ENCODE results near the gene PYY. TPM values are rescaled to one million over a fixed set of nuclear protein-coding genes. Genes with fewer than 3 reads are reported as not detected.
"Not testable (repeated sequence)": the region's sequence is repeated elsewhere in the genome, so short reads cannot be mapped to it uniquely, and the experiment has no call there.

PYY gene
- total RNA-seq, 1 donor from 2014 or later = not detected

DNA sequence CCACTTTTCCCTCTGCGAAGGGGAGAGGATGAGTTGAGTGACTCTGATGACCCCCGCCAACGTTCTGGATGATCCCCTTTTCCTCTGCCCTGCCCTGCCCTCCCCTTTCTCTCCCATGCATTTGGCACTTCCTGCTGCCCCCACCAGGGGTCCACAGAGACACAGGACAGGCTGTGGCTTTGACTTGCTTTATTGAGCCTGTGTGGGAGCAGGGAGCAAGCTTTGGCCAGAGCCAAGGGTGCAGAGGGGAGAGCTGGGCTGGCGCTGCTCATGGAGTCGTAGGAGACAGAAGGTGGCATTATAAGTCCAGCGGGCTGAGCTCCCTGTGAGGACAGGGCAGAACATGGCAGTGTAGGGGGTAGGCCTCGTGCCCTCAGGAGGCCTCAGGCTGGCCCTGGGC lies 13.1 kb downstream of the PYY start:
- Histone ChIP-seq H3K4me3 (no peak overlapping the region), H3K9me3 (no peaks in the 10 kb centered on the region), H3K36me3 (no peaks in the 10 kb centered on the region), H3K4me1 (peaks cover 11% of the 10 kb centered on the region), H3K27ac (no peak overlapping the region), H3K27me3 (no peaks in the 10 kb centered on the region)
- TF ChIP-seq POLR2A (IDR thresholded peaks at IDR 0.05) = no peak
- TF ChIP-seq POLR2AphosphoS5 (IDR thresholded peaks at IDR 0.05; ENCODE audit: insufficient read depth in 1 of 2, low read depth in 1 of 2) = no peak
- TF ChIP-seq, protein P1, sequence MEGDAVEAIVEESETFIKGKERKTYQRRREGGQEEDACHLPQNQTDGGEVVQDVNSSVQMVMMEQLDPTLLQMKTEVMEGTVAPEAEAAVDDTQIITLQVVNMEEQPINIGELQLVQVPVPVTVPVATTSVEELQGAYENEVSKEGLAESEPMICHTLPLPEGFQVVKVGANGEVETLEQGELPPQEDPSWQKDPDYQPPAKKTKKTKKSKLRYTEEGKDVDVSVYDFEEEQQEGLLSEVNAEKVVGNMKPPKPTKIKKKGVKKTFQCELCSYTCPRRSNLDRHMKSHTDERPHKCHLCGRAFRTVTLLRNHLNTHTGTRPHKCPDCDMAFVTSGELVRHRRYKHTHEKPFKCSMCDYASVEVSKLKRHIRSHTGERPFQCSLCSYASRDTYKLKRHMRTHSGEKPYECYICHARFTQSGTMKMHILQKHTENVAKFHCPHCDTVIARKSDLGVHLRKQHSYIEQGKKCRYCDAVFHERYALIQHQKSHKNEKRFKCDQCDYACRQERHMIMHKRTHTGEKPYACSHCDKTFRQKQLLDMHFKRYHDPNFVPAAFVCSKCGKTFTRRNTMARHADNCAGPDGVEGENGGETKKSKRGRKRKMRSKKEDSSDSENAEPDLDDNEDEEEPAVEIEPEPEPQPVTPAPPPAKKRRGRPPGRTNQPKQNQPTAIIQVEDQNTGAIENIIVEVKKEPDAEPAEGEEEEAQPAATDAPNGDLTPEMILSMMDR (IDR thresholded peaks at IDR 0.05) = no peak
- no peak for DNase-seq (ENCODE audit: extremely low spot score in 2 of 2)
- intact Hi-C loops (cut with DNase I) = loop anchor here (5.0 to 10.0 kb wide), 2 partner anchors 57 to 224 kb away; no protein-coding TSS in a partner anchor

DNA sequence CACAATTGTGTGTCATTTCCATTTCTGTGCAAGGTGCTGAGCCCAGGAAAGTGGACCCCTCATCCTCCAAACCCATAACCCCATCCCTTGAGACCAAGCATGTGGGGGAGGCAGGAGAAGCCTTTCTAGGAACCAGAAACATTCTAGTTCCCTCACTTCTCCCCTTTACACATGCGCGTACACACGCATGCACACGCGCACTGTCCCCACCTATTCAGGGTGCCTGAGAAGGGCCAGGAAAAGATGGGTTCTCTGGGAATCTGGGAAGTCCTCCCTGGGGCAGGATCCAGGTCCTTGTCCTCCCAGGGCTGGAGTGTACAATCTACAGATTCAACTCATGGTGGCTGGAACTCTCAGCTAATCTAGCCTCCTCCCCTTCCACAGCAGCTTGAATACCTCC lies 13.9 kb downstream of the PYY start:
- DNase-seq (ENCODE audit: extremely low spot score in 2 of 2) = no peak
- no peak overlapping the region for H3K4me3 ChIP-seq
- intact Hi-C loops (cut with DNase I) = loop anchor here (5.0 to 10.0 kb wide), 2 partner anchors 57 to 225 kb away; no protein-coding TSS in a partner anchor
- no peaks in the 10 kb centered on the region for H3K36me3 ChIP-seq
- no peaks in the 10 kb centered on the region for H3K9me3 ChIP-seq
- H3K27ac ChIP-seq = no peak overlapping the region
- no peaks in the 10 kb centered on the region for H3K27me3 ChIP-seq
- peaks cover 11% of the 10 kb centered on the region for H3K4me1 ChIP-seq
- TF ChIP-seq POLR2AphosphoS5 (IDR thresholded peaks at IDR 0.05; ENCODE audit: insufficient read depth in 1 of 2, low read depth in 1 of 2) (no peak), POLR2A (IDR thresholded peaks at IDR 0.05) (no peak)
- TF ChIP-seq, protein P1 (IDR thresholded peaks at IDR 0.05) = no peak

DNA sequence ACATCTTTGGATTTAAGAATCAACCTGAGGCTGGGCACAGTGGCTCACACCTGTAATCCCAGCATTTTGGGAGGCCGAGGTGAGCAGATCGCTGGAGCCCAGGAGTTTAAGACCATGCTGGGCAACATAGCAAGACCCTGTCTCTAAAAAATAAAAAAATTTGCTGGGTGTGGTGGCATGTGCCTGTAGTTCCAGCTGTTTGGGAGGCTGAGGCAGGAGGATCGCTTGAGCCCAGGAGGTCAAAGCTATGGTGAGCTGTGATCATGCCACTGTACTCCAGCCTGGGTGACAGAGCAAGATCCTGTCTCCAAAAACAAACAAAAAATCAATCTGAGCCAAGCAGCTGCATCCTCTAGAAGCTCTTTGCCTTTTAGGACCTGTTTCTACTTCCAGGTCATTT lies 14.3 kb downstream of the PYY start:
- DNase-seq (ENCODE audit: extremely low spot score in 2 of 2); H3K27me3 ChIP-seq; H3K27ac ChIP-seq; H3K4me3 ChIP-seq; H3K9me3 ChIP-seq; intact Hi-C loops (cut with DNase I); H3K36me3 ChIP-seq: not testable (repeated sequence)
- peaks cover 11% of the 10 kb centered on the region for H3K4me1 ChIP-seq

DNA sequence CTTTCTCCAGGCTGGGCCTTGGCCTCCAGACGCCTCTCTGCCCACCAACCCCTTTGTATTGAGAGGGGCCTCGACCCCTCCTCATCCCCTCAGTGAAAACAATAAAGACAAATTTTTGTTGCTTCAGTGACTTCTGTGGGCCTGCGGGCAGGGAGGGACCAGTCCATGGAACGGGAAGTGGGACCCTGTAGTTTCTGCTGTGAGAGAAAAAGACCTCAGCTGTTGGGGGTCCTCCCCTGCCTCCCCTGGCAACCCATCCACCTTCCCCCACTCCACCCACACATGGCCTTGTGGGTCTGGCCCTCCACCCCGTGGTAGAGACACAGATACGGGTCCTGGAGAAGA lies 14.9 kb downstream of the PYY start:
- no peaks in the 10 kb centered on the region for H3K36me3 ChIP-seq
- intact Hi-C loops (cut with DNase I) = no loop called here
- no peak overlapping the region for H3K27ac ChIP-seq
- H3K4me3 ChIP-seq = no peak overlapping the region
- no peaks in the 10 kb centered on the region for H3K27me3 ChIP-seq
- TF ChIP-seq, protein P1 (IDR thresholded peaks at IDR 0.05) = no peak
- no peak for TF ChIP-seq POLR2A (IDR thresholded peaks at IDR 0.05)
- no peak for TF ChIP-seq POLR2AphosphoS5 (IDR thresholded peaks at IDR 0.05; ENCODE audit: insufficient read depth in 1 of 2, low read depth in 1 of 2)
- H3K4me1 ChIP-seq = peaks cover 11% of the 10 kb centered on the region
- DNase-seq (ENCODE audit: extremely low spot score in 2 of 2) = no peak
- no peaks in the 10 kb centered on the region for H3K9me3 ChIP-seq

DNA sequence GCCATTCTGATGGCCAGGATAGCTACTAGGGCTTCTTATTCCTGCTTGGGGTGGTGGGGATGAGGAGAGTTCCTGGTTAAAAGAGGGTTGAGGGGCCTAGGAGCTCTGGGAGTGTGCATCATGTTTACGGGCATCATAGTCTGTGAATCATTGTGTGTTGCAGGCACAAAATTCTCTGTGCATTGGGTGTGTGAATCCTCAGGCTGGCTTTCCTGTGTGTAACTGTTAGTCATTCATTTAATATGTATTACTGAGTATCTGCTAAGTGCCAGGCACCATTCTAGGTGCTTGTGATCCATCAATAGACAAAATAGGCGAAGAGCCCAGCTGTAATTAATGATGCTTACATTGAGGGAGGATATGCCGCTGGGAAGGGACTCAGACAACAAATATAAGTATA lies 17.3 kb downstream of the PYY start:
- Histone ChIP-seq H3K4me1 (peaks cover 11% of the 10 kb centered on the region), H3K27ac (no peak overlapping the region), H3K9me3 (no peaks in the 10 kb centered on the region), H3K4me3 (no peak overlapping the region), H3K36me3 (no peaks in the 10 kb centered on the region), H3K27me3 (no peaks in the 10 kb centered on the region)
- no peak for DNase-seq (ENCODE audit: extremely low spot score in 2 of 2)
- TF ChIP-seq, protein P1 (IDR thresholded peaks at IDR 0.05) = no peak
- no peak for TF ChIP-seq POLR2AphosphoS5 (IDR thresholded peaks at IDR 0.05; ENCODE audit: insufficient read depth in 1 of 2, low read depth in 1 of 2)
- TF ChIP-seq POLR2A (IDR thresholded peaks at IDR 0.05) = no peak
- intact Hi-C loops (cut with DNase I) = no loop called here

DNA sequence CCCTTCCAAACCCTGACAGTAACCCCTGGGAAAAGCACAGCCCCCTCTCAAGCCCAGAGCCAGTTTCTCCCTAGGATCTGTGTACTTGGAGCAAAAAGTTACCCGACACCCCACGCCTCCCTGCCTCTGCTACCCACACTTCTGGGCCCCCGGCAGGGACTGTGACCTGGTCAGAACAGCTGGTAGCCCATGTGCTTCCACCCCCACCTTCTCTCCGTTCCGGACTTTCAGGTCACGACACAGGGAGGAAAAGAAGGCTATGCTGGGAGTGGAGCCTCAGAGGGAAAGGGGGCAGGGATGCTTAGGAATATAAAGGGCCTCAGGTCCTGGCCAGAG lies 17.8 kb downstream of the PYY start:
- no peaks in the 10 kb centered on the region for H3K9me3 ChIP-seq
- no peaks in the 10 kb centered on the region for H3K27me3 ChIP-seq
- no peak for TF ChIP-seq POLR2AphosphoS5 (IDR thresholded peaks at IDR 0.05; ENCODE audit: insufficient read depth in 1 of 2, low read depth in 1 of 2)
- TF ChIP-seq, protein P1 (IDR thresholded peaks at IDR 0.05) = no peak
- no peak for TF ChIP-seq POLR2A (IDR thresholded peaks at IDR 0.05)
- no peak for DNase-seq (ENCODE audit: extremely low spot score in 2 of 2)
- H3K36me3 ChIP-seq = no peaks in the 10 kb centered on the region
- H3K27ac ChIP-seq = no peak overlapping the region
- peaks cover 11% of the 10 kb centered on the region for H3K4me1 ChIP-seq
- no peak overlapping the region for H3K4me3 ChIP-seq
- intact Hi-C loops (cut with DNase I) = no loop called here
